UCSD-AML1 (cell line): ENCODE measurements around the gene MATN1.

Source experiments
- DNase-seq: peaks from one replicate; lab custom pipeline; 2025; ENCODE audit not compliant: unreplicated experiment; lab: John Stamatoyannopoulos, UW

MATN1 gene

GRCh38 chr1:30719406-30720270, 3.7 kb downstream of the MATN1 start:
- DNase-seq: no peak

DNA sequence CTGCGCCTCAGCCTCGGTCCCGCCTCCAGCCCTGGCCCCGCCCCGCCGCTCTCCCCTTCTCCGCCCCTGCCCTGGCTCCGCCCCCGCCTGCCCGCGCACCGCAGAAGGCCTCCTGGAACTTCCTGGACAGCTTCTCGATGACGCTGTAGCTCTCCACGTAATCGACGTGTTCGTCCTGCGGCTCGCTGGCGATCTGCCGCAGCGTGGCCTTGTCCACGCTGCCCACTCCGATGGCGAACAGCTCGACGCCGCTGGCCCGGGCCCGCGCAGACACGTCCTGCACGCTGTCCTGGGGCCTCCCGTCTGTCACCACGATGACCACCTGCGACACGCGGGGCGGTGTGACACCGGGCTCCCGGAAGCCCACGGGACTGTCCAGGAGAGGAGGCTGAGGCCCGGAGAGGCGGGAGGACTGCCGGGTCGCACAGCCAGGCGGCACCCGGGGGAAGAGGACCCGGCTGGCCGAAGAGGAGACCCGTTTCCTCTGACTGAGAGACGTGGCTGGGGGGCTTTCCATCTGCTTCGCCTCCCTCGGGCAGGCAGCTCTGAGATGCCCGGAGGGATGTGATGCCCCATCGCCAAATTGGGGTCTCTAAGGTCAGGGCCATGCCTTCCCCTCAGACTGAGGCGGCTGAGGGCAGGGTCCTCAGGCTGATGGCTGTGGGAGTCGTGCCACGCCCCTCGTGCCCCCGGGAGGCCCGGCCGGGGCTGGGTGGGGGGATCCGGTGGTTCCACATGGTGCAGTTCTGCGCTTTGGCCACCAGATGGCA, 4.6 kb downstream of the MATN1 start:
- DNase-seq: peak; percentile 81

DNA sequence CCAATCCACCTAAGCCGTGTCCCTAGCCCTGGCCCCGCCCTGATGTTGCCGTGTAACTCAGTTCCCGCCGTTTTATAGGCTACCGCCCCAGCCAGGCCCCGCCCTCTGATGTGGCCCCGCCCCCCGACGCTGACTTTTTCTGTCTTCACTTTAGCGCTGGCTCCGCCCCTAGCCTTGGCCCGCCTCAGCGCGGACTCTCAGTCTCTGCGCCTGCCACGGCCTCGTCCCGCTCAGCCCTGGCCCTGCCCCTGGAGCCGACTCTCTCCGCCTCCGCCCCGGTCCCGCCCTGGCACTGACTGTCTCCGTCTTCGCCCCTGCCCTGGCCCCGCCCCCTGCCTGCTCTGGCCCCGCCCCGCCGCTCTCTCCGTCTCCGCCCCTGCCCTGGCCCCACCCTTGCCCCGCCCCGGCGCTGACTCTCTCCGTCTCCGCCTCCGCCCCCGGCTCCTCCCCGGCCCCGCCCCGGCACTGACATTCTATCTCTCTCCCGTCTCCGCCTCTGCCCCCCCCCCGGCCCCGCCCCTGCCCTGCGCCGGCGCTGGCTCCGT, 5.2 kb downstream of the MATN1 start:
- DNase-seq: peak; percentile 100

GRCh38 chr1:30716646-30717045, 6.7 kb downstream of the MATN1 start:
- no peak for DNase-seq

DNA sequence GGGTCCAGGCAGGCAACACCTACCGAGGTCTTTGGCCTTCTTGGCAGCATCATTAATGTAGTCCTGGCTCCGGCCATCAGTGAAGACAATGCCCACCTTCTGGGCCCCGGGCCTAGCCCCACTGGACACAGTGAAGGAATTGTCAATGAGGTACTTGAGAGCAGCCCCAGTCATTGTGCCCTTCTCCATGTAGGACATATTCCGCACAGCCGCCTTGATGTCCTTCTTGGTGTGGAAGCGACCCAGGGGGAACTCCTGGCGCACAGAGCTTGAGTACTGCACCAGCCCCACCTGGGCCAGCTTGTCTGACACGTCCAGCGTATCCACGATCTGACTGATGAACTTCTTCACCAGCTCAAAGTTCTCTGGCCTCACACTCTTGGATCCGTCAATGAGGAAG, 7.5 kb downstream of the MATN1 start:
- DNase-seq: no peak

GRCh38 chr1:30715216-30715615, 8.2 kb downstream of the MATN1 start:
- no peak for DNase-seq

DNA sequence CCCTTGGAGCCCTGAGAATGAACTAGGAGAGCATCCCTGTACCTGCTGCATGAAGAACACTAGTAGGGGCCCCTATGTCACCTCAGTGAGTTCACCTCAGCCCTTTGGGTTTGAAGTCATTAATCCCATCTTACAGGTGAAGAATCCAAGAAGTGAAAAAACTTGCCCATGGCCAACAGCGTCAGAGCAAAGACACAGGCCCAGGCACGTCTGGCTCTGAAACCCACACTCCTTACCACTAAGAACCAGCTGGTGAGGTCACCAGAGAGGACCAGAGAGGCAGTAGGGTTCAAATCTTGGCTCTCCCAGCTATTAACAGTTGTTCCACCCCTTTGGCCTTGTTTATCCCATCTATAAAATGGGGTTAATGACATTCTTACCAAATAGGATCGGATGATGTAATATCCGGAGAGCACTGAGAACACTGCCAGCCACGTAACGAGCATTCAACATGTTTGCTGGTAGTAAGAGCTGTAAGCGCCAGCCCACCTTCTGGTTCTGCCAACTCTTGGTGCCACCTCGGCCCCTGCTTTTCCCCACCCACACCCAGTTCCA, 8.8 kb downstream of the MATN1 start:
- DNase-seq: no peak

DNA sequence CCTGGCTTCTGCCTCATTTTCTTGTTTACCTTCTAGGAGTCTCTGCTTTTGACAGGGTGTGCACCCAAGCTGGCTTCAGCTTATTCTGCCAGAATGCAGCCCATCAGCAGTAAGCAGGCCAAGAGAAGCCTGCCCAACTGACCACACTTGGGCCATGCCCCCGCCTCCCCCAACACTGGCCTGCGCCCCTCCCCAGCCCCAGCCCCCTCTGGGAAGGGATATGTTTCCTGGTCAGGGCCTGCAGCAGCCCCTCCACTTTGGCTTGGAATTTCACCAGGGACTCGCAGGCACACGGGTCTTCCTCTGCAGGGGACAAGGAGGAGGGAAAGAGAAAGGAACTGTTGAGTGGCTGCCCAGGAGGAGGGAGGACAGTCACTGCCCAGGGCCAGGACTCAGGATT, 9.4 kb downstream of the MATN1 start:
- no peak for DNase-seq

DNA sequence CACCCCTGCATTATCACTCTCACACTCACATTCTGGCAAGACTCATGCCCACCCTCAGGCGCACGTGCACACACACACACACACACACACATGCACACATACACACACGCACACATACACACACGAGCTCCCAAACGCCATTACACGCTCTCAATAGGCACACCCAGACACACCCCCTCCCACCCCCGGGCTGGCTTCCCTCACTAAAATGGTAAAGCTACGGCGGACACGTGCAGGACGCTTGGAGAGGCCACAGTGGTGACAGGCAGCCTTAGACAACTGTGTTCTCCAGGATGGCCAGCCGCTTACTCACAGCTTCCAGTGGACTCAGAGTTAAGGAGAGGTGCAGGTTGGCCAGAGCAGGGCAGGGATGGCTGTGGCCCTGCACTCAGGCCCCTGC, 10.1 kb downstream of the MATN1 start:
- DNase-seq: no peak

DNA sequence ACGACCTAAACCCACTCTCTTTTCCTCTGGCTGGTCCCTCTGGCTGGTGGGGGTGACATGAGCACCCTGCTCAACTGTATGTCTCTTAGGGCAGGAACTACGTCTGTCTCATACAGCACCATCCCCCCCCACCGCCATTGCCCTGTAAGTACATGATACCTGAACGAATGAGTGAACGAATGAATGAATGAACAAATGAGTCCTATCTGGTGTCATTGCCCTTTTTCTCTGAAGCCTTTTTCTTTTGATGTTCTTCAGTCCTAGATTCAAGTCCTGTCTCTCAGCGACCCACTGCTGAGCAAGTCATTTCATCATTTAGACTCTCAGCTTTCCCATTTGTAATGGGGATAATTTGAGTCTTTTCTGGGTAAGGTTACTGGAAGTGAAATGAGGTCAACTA, 10.8 kb downstream of the MATN1 start:
- no peak for DNase-seq

DNA sequence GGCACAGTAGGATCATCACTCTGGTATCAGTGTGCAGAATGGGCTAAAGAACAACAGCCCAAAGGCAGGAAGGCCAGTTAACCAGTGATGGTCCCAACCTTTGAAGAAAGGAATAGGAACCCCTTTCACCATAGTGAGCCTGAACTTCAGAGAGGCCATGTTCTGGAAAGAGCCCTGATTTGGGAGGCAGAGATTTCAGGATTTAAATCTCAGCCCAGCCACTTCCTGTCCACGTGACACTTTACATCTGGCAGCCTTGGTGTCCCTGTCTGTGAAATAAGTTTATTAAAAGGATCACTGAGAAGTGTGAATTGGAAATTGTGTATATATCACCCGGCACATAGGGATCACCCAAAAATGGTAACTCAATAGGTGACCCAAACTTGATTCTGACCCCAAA, 13.0 kb downstream of the MATN1 start:
- no peak for DNase-seq

DNA sequence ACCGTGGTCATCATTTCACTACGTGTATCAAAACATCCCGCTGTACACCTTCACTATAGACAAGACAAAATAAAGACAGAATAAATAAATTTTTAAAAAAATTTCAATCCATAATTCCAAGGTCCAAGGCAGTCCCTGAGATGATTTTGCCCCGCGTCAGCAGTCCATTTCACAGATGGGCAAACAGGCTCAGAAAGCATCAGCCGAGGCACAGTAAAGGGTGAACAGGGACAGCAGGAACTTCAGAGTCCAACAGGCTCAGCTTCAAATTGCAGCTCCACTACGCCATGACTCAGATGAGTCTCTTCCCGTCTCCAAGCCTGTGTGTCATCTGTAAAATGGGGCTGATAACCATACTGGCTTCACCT, 15.0 kb downstream of the MATN1 start:
- no peak for DNase-seq

DNA sequence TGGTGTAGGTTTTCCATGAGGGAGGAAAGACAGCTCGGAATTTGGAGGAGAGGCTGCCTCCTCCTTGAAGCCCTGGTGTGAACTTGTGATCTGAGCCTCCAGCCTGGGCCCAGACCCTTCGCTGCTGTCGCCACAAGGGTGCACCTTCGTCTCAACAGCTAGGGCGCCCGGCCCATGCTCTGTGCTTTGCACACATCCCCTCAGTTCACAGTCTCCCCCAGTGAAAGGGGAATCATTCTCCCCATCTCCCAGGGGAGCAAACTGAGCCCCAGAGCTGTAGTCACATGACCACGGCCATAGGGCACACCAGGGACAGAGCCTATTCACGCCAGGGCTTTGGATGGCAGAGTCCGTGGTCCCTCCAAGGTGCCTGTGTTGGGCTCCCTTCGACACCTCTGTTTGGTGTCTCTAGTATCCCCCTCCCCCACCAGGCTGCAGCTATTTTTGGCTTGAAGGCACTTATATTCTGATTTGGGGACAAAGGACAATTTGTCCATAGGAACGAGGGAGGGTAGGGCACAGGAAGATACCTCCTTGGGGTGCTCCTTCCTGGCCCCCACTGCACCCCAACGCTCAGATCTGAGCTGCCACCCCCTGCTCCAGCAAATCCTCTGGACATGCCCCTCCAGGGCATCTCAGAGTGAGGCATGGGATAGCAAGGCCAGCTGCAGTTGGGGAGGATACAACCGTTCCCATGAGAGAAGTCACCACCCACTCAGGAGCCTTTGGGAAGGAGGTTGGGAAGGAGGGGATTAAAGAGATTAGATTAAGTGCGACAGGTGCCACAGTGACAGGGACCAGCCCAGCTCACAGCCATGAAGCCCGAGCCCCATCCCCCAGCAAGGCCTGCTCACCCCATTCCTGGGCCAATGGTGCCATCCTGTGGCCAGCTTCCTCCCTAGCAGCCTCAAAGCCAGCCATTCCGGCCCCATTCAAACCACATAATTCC, 15.7 kb downstream of the MATN1 start:
- peak; percentile 71 for DNase-seq

DNA sequence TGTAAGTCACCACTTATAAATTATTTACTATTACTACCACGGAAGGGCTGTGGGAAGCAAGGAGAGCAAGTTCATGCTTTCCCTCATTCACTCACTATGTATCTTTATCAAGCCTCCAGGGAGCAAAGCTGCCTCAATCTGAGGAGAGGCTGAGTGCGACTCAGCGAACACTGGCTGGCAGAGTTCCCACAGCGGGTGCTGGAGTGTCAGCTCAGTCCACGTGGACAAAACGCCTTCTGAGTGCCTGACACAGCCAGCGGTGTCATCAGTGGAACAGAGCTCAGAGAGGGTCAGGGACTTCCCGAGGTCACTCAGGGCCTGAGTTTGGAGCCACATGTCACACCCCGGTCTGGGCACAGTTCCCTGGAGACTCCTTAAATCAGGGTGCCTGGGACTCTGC, 16.9 kb downstream of the MATN1 start:
- DNase-seq: no peak

DNA sequence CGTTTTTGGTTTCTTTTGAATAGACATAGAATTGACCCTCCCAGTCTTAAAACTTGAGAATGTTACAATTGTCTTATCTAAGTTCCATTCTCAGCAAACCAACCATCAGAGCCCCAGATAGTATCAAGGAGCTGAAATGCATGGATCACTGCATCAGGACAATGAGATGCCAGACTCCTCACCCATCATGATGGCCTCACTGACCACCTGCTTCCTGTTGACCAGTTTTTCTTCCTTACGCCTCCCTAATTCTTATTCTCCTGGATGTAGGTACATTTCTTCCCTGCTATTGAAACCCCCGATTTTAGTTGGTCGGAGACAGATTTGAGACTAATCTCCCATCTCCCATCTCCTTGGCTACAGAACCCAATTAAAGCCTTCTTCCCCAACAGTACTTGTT, 17.7 kb downstream of the MATN1 start:
- DNase-seq: no peak

DNA sequence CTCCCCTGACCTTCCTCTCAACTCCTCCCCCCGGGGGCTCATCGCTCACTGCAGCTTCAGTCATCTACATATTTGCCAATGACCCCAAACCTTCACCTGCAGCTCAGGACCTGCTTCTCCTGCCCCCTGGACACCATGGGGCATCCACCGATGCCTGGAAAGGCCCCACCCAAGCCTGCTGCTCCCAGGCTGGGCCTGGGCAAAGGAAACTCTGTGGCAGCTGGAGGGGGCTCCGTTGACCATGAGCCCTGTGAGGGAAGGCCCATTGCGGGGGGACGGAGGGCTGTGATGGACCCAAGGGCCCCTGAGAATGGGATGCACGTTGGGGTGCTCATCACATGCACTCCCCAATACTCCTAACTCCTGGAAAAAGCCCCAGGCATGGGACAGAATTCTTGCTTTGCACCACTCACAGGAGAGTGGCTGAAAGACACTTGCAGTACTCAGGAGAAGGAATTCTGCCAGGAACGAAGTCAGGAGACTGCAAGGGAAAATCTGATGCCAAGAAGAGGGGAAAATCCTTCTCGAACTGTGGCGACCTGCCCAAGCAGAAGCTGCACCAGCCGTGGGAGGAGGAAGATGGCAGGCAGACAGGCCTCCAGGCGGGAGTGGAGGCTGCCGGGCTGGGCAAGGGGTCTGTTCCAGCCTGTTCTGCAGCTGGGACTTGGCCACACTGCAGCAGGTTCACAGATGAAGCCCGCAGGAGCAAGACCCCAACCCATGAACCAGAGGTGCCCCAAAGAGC, 18.4 kb downstream of the MATN1 start:
- DNase-seq: no peak

DNA sequence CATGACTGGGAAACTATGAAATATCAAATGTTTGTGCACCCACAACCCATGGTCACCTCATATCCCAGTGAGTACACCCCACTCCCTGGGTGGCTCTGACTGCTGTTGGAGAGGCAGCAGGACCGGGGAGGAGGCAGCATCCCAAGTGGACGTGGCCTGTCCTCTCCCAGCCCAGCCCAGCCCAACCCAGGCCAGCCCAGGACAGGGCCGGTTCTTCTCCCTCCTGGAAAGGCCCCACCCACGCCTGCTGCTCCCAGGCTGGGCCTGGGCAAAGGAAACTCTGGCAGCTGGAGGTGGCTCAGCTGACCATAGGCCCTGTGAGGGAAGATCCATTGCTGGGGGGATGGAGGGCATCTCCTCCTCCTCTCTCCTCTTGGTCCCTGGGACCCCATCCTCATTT, 19.1 kb downstream of the MATN1 start:
- DNase-seq: no peak

GRCh38 chr1:30702823-30703222, 20.6 kb downstream of the MATN1 start:
- DNase-seq: no peak

DNA sequence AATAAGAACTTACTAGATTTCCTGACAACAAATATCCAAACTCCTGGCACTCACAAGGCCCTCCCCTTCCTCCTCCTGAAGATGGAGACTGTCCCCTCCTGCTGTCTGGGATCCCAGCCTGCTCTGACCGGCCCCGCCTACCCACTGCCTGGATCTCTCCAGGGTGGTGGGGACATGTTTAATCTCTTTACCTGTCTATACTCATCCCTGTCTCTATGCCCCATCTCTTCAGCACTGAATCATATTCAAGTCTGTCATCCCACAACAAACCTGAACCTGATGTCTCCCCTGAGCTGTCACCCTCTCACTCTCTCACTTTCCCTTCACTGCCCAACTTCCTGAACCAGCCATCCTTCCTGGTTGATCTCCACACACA, 22.1 kb downstream of the MATN1 start:
- no peak for DNase-seq
